Naive B cell (primary cell): ENCODE data around the gene DHRSX. TPM values are rescaled to one million over a fixed set of nuclear protein-coding genes. Genes with fewer than 3 reads are reported as not detected.
"Not testable (repeated sequence)": the region's sequence is repeated elsewhere in the genome, so short reads cannot be mapped to it uniquely, and the experiment has no call there.

Experiments
- ATAC-seq, 2 donors: fragments of 150-1000 bp; cut with Tn5 transposase; 2 replicates each; pipeline ENCODE4 v1.10.0; 2021; ENCODE audit warnings: low read depth in 2 of 2, mild to moderate bottlenecking in 2 of 2, moderate library complexity in 2 of 2
- DNase-seq: peaks from one replicate; pipeline ENCODE4 v3.0.0; 2022
- H3K27ac Mint-ChIP-seq, 6 donors: one replicate each; pipeline ENCODE4 v1.8.0; 2020 to 2022; ENCODE audit warnings: mild to moderate bottlenecking in 6 of 6, mixed read lengths in 6 of 6, moderate library complexity in 5 of 6, inconsistent platforms in 2 of 6
- H3K27me3 Mint-ChIP-seq, 3 donors: one replicate each; pipeline ENCODE4 v1.8.0; 2021 to 2022; ENCODE audit warnings: mixed read lengths in 3 of 3, mild to moderate bottlenecking in 1 of 3
- H3K36me3 Mint-ChIP-seq, 2 donors: one replicate each; pipeline ENCODE4 v1.8.0; 2020 to 2022; ENCODE audit warnings: mixed read lengths in 2 of 2, inconsistent platforms in 1 of 2, mild to moderate bottlenecking in 1 of 2
- H3K4me1 Mint-ChIP-seq, 3 donors: one replicate each; pipeline ENCODE4 v1.8.0; 2020 to 2022; ENCODE audit warnings: mixed read lengths in 3 of 3, inconsistent platforms in 1 of 3, mild to moderate bottlenecking in 1 of 3, moderate library complexity in 1 of 3
- H3K4me3 Mint-ChIP-seq, 8 donors: one replicate each; pipeline ENCODE4 v1.8.0; 2020 to 2022; ENCODE audit warnings: mild to moderate bottlenecking in 8 of 8, mixed read lengths in 8 of 8, moderate library complexity in 8 of 8, inconsistent platforms in 2 of 8
- H3K9me3 Mint-ChIP-seq, 7 donors: one replicate each; pipeline ENCODE4 v1.8.0; 2020 to 2022; ENCODE audit warnings: mixed read lengths in 7 of 7, mild to moderate bottlenecking in 5 of 7, inconsistent platforms in 2 of 7, moderate library complexity in 1 of 7
- polyA plus RNA-seq, 6 donors: library from polyadenylated mRNA; unstranded; fragments of 300-500 nt; fragmentation: Illumina TruSeq; gene quantifications; one replicate each; pipeline ENCODE4 v1.2.3, GENCODE V29; 2021; ENCODE audit warnings: low read depth in 6 of 6

Gene DHRSX
- polyA plus RNA-seq, 6 donors from 2014 or later, result 20.9 to 33.3 (median 28.4) TPM

DNA sequence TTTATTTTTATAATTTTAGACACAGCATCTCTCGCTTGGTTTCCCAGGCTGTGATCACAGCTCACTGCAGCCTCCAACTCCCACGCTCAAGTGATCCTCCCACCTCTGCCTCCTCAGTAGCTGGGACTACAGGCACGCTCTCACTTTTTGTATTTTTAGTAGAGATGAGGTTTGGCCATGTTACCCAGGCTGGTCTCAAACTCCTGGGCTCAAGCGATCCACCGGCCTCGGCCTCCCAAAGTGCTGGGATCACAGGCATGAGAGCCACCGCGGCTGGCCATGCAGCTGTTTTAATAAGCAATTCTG, 39.1 kb downstream of the DHRSX start:
- Mint-ChIP-seq H3K9me3 (peaks cover 0 to 7% (median 5%) of the 10 kb centered on the region in 7 donors), H3K27me3 (no peaks in the 10 kb centered on the region), H3K4me3 (no peak overlapping the region), H3K36me3 (peaks cover 7 to 10% of the 10 kb centered on the region in 2 donors), H3K4me1 (peaks cover 17 to 27% (median 19%) of the 10 kb centered on the region in 3 donors), H3K27ac (peak overlapping the region in 4 of 6 donors; percentile 41 to 93 (median 74))
- ATAC-seq, result no peak
- DNase-seq, result no peak

DNA sequence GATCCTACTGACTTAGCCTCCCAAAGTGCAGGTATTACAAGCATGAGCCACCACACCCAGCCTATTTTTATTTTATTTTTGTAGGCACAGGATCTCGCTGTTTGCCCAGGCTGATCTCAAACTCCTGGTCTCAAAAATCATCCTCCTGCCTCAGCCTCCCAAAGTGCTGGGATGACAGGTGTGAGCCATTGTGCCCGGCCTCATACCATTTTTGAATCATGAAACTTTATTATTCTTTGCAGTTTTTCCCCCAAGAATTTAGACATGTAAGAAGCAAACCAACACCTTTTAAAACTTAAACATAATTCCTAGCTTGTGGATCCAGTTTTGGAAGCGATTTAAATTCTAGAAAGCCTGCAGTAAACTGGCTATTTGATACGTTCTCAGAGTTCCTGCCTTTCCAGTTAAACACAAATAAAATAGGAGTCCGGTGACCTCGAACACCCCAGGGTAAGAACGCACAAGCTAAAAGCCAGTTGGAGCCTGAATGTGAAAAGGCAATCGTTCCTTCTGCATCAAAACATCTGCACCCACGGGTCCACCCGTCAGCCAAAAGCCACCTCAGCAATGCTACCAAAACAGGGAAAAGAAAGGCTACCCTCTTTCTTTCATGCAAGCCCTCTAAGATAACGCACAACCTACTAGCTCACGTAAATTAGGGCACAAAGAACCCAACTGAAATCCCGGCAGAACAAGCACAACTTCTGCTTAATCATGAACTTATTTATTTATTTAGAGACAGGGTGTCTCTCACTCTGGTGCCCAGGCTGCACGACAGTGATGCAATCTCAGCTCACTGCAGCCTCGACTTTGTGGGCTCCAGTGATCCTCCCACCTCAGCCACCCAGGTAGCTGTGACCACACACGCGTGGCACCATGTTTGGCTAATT, 39.7 kb downstream of the DHRSX start:
- peak overlapping the region in 1 of 6 donors; percentile 26 for H3K27ac Mint-ChIP-seq
- not testable (repeated sequence) for ATAC-seq

DNA sequence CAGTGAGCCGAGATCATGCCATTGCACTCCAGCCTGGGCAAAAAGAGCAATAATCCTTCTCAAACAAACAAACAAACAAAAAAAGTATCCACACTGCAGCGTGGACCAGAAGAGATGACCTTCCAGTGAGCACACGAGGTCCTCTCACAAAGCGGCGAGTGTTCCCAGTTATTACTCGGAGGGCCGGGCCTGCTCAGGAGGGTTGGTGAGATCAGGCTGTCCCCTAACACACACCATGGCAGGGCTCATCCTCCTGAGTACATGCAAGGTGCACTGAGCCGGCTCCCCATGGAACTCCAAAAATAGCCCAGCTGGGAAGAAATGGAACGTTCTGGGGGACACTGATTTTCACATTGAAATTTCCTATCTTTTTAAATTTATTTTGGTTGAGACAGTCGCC, 40.7 kb downstream of the DHRSX start:
- not testable (repeated sequence) for ATAC-seq, DNase-seq, H3K4me3 Mint-ChIP-seq, H3K9me3 Mint-ChIP-seq, H3K27me3 Mint-ChIP-seq
- H3K4me1 Mint-ChIP-seq, result peaks cover 23 to 36% (median 26%) of the 10 kb centered on the region in 3 donors
- H3K36me3 Mint-ChIP-seq, result peaks cover 7 to 16% of the 10 kb centered on the region in 2 donors
- peak overlapping the region in 1 of 6 donors; percentile 35 for H3K27ac Mint-ChIP-seq

More for the DNA sequence above, 39.7 kb downstream of the DHRSX start:
- peaks cover 7 to 13% of the 10 kb centered on the region in 2 donors for H3K36me3 Mint-ChIP-seq
- not testable (repeated sequence) for H3K4me3 Mint-ChIP-seq, H3K27me3 Mint-ChIP-seq, DNase-seq, H3K9me3 Mint-ChIP-seq
- peaks cover 20 to 33% (median 24%) of the 10 kb centered on the region in 3 donors for H3K4me1 Mint-ChIP-seq

DNA sequence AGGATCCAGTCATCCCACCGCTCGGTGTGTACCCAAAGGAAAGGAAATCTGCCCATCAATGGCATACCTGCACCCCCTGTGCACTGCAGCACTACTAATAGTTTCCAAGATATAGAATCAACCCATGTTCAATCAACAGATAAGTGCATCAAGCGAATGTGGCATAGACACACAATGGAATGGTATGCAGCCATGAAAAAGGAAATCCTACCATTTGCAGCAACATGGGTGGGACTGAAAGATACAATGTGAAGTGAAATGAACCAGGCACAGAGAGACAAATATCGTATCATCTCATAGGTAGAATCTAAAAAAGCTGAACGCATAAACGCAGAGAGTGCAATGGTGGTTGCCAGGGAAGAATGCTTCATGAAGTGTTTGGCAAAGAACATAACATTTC, 42.5 kb downstream of the DHRSX start:
- Mint-ChIP-seq H3K9me3 (peaks cover 0 to 5% (median 5%) of the 10 kb centered on the region in 7 donors), H3K4me1 (peaks cover 18 to 36% (median 26%) of the 10 kb centered on the region in 3 donors), H3K27me3 (no peaks in the 10 kb centered on the region), H3K27ac (peak overlapping the region in 1 of 6 donors; percentile 36), H3K36me3 (peaks cover 7 to 16% of the 10 kb centered on the region in 2 donors), H3K4me3 (no peak overlapping the region)
- ATAC-seq (no peak), DNase-seq (no peak)

DNA sequence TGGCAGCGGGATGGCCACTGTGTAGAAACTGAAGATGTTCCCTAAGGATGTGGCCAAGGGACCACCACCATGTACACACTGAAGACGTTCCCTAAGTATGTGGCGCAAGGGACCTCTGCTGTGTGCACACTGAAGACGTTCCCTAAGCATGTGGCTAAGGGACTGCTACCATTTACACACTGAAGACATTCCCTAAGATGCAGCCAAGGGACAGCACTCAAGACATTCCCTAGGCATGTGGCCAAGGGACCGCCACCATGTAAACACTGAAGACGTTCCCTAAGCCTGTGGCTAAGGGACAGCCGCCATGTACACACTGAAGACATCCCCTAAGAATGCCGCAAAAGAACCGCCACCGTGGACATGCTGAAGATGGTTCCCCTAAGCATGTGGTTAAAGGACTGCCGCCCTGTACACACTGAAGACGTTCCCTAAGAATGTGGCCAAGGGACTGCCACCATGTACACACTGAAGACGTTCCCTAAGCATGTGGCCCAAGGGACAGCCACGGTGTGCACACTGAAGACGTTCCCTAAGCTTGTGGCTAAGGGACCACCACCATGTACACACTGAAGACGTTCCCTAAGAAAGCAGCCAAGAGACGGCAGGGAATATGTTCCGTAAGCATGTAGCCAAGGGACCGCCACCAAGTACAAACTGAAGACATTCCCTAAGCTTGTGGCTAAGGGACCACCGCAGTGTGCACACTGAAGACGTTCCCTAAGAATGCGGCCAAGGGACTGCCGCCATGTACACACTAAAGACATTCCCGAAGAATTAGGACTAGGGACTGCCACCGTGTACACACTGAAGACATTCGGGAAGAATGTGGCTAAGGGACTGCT, 43.3 kb downstream of the DHRSX start:
- H3K27me3 Mint-ChIP-seq, result no peaks in the 10 kb centered on the region

DNA sequence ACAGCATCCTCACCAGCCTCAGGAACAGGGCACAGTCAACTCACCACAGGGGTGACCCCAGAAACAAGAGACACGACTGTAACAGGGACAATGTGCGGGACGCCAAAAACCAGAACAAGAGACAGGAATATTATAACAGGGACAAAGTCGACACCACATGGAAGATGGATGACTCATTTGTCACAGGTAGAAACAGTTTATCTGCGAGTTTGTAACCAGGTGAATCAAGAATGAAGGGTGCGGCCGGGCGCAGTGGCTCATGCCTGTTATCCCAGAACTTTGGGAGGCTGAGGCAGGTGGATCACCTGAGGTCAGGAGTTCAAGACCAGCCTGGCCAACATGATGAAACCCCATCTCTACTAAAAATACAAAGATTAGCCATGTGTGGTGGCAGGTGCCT, 44.7 kb downstream of the DHRSX start:
- not testable (repeated sequence) for H3K9me3 Mint-ChIP-seq, ATAC-seq, H3K4me3 Mint-ChIP-seq, H3K27me3 Mint-ChIP-seq, DNase-seq
- peaks cover 16 to 27% of the 10 kb centered on the region in 2 donors for H3K36me3 Mint-ChIP-seq
- peaks cover 17 to 42% (median 31%) of the 10 kb centered on the region in 3 donors for H3K4me1 Mint-ChIP-seq
- peak overlapping the region in 4 of 6 donors; percentile 11 to 88 (median 56) for H3K27ac Mint-ChIP-seq

More for the DNA sequence above, 43.3 kb downstream of the DHRSX start:
- DNase-seq (no peak), ATAC-seq (no peak)
- Mint-ChIP-seq H3K9me3 (peaks cover 0 to 5% (median 5%) of the 10 kb centered on the region in 7 donors), H3K27ac (no peak overlapping the region), H3K4me1 (peaks cover 22 to 41% (median 22%) of the 10 kb centered on the region in 3 donors), H3K4me3 (no peak overlapping the region), H3K36me3 (peaks cover 13 to 22% of the 10 kb centered on the region in 2 donors)

DNA sequence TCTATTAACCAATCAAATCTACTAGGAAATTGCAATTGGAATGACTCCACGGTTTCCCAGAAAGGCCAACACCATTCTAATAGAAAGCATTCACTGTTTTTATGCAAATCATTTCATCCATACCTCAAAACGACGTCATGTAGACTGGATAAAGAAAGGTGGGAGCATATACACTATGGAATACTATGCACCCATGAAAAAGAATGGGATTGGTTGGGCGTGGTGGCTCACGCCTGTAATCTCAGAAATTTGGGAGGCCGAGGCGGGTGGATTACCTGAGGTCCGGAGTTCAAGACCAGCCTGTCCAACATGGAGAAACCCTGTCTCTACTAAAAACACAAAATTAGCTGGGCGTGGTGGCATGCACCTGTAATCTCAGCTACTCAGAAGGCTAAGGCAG, 46.2 kb downstream of the DHRSX start:
- H3K27me3 Mint-ChIP-seq, DNase-seq, H3K9me3 Mint-ChIP-seq, ATAC-seq, H3K4me3 Mint-ChIP-seq, H3K27ac Mint-ChIP-seq: not testable (repeated sequence)
- peaks cover 16 to 27% of the 10 kb centered on the region in 2 donors for H3K36me3 Mint-ChIP-seq
- peaks cover 22 to 48% (median 34%) of the 10 kb centered on the region in 3 donors for H3K4me1 Mint-ChIP-seq

DNA sequence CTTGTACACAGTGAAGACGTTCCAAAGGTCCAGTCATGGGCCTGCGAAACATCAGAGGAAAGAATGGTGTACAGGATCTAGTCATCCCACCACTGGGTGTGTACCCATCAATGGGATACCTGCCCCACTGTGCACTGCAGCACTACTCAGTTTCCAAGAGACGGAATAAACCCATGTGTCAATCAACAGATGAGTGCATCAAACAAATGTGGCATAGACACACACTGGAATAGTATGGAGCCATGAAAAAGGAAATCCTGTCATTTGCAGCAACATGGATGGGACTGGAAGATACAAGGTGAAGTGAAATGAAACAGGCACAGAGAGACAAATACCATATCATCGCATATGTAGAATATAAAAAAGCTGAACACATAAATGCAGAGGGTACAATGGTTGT, 48.0 kb downstream of the DHRSX start:
- peaks cover 0 to 3% (median 0%) of the 10 kb centered on the region in 7 donors for H3K9me3 Mint-ChIP-seq
- H3K27me3 Mint-ChIP-seq, result no peaks in the 10 kb centered on the region
- ATAC-seq, result no peak
- H3K36me3 Mint-ChIP-seq, result peaks cover 9 to 20% of the 10 kb centered on the region in 2 donors
- no peak for DNase-seq
- no peak overlapping the region for H3K27ac Mint-ChIP-seq
- H3K4me3 Mint-ChIP-seq, result no peak overlapping the region
- H3K4me1 Mint-ChIP-seq, result peaks cover 23 to 50% (median 30%) of the 10 kb centered on the region in 3 donors

DNA sequence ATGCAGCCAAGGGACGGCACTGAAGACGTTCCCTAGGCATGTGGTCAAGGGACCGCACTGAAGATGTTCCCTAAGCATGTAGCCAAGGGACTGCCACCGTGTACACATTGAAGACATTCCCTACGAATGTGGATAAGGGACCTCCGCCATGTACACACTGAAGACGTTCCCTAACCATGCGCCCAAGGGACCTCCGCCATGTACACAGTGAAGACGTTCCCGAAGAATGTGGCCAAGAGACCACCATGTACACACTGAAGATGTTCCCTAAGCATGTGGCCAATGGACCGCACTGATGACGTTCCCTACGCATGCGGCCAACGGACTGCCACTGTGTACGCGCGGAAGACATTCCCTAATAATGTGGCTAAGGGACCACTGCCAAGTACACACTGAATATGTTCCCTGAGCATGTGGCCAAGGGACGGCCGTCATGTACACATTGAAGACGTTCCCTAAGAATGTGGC, 48.4 kb downstream of the DHRSX start:
- no peak overlapping the region for H3K27ac Mint-ChIP-seq
- peaks cover 9 to 23% of the 10 kb centered on the region in 2 donors for H3K36me3 Mint-ChIP-seq
- peaks cover 23 to 46% (median 30%) of the 10 kb centered on the region in 3 donors for H3K4me1 Mint-ChIP-seq
- no peaks in the 10 kb centered on the region for H3K27me3 Mint-ChIP-seq
- no peak overlapping the region for H3K4me3 Mint-ChIP-seq
- DNase-seq (no peak), ATAC-seq (no peak)
- H3K9me3 Mint-ChIP-seq, result peaks cover 0 to 6% (median 0%) of the 10 kb centered on the region in 7 donors

DNA sequence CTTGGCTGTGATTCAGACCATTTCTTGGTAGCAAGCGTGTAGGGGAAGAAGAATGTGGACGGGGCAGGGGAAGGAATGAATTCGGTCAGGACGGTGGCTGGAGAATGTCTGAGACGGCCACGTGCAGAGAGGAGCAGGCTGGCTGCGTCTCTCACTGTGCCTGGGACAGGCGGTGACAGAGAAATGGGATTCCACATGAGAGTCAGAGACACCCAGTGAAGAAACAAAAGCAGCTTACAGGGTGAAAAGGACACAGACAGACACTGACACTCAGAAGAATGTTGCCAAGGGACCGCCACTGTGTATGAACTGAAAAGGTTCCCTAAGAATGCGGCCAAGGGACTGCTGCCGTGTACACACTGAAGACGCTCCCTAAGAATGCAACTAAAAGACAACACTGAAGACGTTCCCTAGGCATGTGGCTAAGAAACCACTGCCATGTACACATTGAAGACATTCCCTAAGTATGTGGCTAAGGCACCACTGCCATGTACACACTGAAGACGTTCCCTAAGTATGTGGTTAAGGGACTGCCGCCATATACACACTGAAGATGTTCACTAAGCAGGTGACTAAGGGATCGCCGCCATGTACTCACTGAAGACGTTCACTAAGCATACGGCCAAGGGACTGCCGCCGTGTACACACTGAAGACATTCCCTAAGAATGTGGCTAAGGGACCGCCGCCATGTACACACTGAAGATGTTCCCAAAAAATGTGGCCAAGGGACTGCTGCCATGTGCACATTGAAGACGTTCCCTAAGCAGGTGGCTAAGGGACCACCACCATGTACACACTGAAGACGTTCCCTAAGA, 49.1 kb downstream of the DHRSX start:
- peaks cover 0 to 9% (median 0%) of the 10 kb centered on the region in 7 donors for H3K9me3 Mint-ChIP-seq
- H3K27me3 Mint-ChIP-seq, result no peaks in the 10 kb centered on the region
- H3K27ac Mint-ChIP-seq, result peak overlapping the region in 3 of 6 donors; percentile 56 to 80 (median 65)
- no peak overlapping the region for H3K4me3 Mint-ChIP-seq
- H3K36me3 Mint-ChIP-seq, result peaks cover 9 to 22% of the 10 kb centered on the region in 2 donors
- DNase-seq (no peak), ATAC-seq (no peak)
- H3K4me1 Mint-ChIP-seq, result peaks cover 20 to 40% (median 27%) of the 10 kb centered on the region in 3 donors

DNA sequence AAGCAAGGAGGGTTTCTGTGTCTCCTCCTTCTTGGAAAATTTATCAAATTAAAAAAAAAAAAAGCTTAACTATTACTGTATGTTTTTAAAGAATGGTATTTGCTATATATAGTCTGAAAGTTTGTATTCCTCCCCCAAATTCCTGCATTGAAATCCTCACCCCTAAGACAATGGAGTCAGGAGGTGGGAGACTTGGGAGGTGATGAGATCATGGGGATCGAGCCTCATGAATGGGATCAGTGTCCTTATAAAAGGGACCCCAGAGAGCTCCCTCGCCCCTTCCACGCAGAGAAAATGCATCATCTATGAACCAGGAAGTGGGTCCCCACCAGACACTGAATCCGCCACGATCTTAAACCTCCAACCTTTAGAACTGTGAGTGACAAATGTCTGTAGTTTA, 50.1 kb downstream of the DHRSX start:
- Mint-ChIP-seq H3K9me3 (peaks cover 0 to 9% (median 0%) of the 10 kb centered on the region in 7 donors), H3K4me3 (no peak overlapping the region), H3K27ac (peak overlapping the region in 1 of 6 donors; percentile 51), H3K4me1 (peaks cover 11 to 30% (median 21%) of the 10 kb centered on the region in 3 donors), H3K27me3 (no peaks in the 10 kb centered on the region), H3K36me3 (peaks cover 9 to 15% of the 10 kb centered on the region in 2 donors)
- ATAC-seq, result no peak
- DNase-seq, result no peak

DNA sequence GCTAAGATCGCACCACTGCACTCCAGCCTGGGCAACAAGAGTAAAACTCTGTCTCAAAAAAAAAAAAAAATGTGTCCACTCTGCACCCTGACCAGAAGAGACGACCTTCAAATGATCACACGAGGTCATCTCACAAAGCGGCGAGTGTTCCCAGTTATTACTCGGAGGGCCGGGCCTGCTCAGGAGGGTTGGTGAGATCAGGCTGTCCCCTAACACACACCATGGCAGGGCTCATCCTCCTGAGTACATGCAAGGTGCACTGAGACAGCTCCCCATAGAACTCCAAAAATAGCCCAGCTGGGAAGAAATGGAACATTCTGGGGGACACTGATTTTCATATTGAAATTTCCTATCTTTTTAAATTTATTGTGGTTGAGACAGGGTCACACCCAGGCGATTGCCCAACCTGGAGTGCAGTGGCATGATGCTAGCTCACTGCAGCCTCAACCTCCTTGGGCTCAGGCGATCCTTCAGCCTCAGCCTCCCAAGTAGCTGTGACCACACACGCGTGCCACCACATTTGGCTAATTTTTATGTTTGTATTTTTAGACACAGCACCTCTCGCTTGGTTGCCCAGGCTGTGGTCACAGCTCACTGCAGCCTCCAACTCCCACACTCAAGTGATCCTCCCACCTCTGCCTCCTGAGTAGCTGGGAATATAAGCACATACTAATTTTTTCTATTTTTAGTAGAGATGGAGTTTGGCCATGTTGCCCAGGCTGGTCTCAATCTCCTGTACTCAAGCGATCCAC, 51.5 kb downstream of the DHRSX start:
- DNase-seq, result no peak
- H3K4me3 Mint-ChIP-seq, result no peak overlapping the region
- ATAC-seq, result peak in 1 of 2 donors; percentile 81
- peak overlapping the region in 4 of 6 donors; percentile 72 to 93 (median 83) for H3K27ac Mint-ChIP-seq
- no peaks in the 10 kb centered on the region for H3K27me3 Mint-ChIP-seq
- peaks cover 0 to 9% (median 0%) of the 10 kb centered on the region in 7 donors for H3K9me3 Mint-ChIP-seq
- H3K4me1 Mint-ChIP-seq, result peaks cover 11 to 30% (median 21%) of the 10 kb centered on the region in 3 donors
- peaks cover 9 to 15% of the 10 kb centered on the region in 2 donors for H3K36me3 Mint-ChIP-seq
